HepG2 (cell line): ENCODE results near the gene EIF1. TPM values are rescaled to one million over a fixed set of nuclear protein-coding genes. Genes with fewer than 3 reads are reported as not detected.
A peak's percentile ranks its signal among the peaks of the same experiment; 100 is the strongest.

Source experiments
- AGO1 ChIP-seq: fragments of 200-400 bp; formaldehyde crosslinking; IDR thresholded peaks from 2 replicates; pipeline ENCODE4 v1.6.1; 2017; ENCODE audit warnings: mild to moderate bottlenecking, low read depth, low read length, moderate library complexity; ENCODE audit not compliant: poor library complexity, severe bottlenecking
- ARHGAP35 ChIP-seq: sonication (generic); formaldehyde crosslinking; IDR thresholded peaks from 2 replicates; pipeline ENCODE4 v1.9.0; 2022; ENCODE audit warnings: mild to moderate bottlenecking, inconsistent platforms, moderate library complexity, missing genetic modification reagents, borderline replicate concordance
- CHCHD3 ChIP-seq: sonication (generic); formaldehyde crosslinking; IDR thresholded peaks from 2 replicates; pipeline ENCODE4 v1.8.0; 2022; ENCODE audit warnings: mild to moderate bottlenecking, missing genetic modification reagents, moderate library complexity
- E2F2 ChIP-seq: sonication (generic); formaldehyde crosslinking; IDR thresholded peaks from 2 replicates; pipeline ENCODE4 v1.4.0; 2020; ENCODE audit warnings: missing genetic modification reagents, borderline replicate concordance
- EEA1 ChIP-seq: sonication (generic); formaldehyde crosslinking; IDR thresholded peaks from 2 replicates; pipeline ENCODE4 v1.5.1; 2020; ENCODE audit warnings: mild to moderate bottlenecking, missing genetic modification reagents, borderline replicate concordance
- ELF3 ChIP-seq: IDR thresholded peaks from 2 replicates; pipeline ENCODE4 v1.6.1; 2016; ENCODE audit warnings: missing genetic modification reagents, missing compliant biosample characterization
- FOXO1 ChIP-seq: sonication (generic); formaldehyde crosslinking; IDR thresholded peaks from 2 replicates; pipeline ENCODE4 v1.4.0; 2020; ENCODE audit warnings: missing genetic modification reagents
- GABPB1 ChIP-seq: IDR thresholded peaks from 2 replicates; pipeline ENCODE4 v1.6.1; 2016; ENCODE audit warnings: mild to moderate bottlenecking, missing genetic modification reagents, moderate library complexity, missing compliant biosample characterization
- HNF1B ChIP-seq: sonication (generic); formaldehyde crosslinking; IDR thresholded peaks from 2 replicates; pipeline ENCODE4 v1.5.1; 2020; ENCODE audit warnings: mild to moderate bottlenecking, moderate library complexity, missing genetic modification reagents
- KAT8 ChIP-seq: IDR thresholded peaks from 2 replicates; pipeline ENCODE4 v1.6.1; 2016; ENCODE audit warnings: missing genetic modification reagents, missing compliant biosample characterization
- KDM3A ChIP-seq: IDR thresholded peaks from 2 replicates; pipeline ENCODE4 v1.6.1; 2018; ENCODE audit warnings: low read depth, missing compliant biosample characterization
- MAFG ChIP-seq: sonication (generic); formaldehyde crosslinking; IDR thresholded peaks from 2 replicates; pipeline ENCODE4 v1.5.1; 2020; ENCODE audit warnings: mild to moderate bottlenecking, missing genetic modification reagents
- PBX3 ChIP-seq: sonication (generic); formaldehyde crosslinking; IDR thresholded peaks from 2 replicates; pipeline ENCODE4 v1.8.1; 2023; ENCODE audit warnings: missing genetic modification reagents, inconsistent platforms, borderline replicate concordance
- SIN3B ChIP-seq: fragments of 150-350 bp; IDR thresholded peaks from 2 replicates; pipeline ENCODE4 v1.6.1; 2014; ENCODE audit warnings: low read length
- STAG1 ChIP-seq: sonication (generic); formaldehyde crosslinking; IDR thresholded peaks from 2 replicates; pipeline ENCODE4 v1.4.0; 2020; ENCODE audit warnings: missing genetic modification reagents
- STAT5B ChIP-seq: sonication (generic); formaldehyde crosslinking; IDR thresholded peaks from 2 replicates; pipeline ENCODE4 v1.4.0; 2020; ENCODE audit warnings: missing genetic modification reagents
- ZNF136 ChIP-seq: sonication (generic); formaldehyde crosslinking; IDR thresholded peaks from 2 replicates; pipeline ENCODE4 v1.8.1; 2022; ENCODE audit warnings: low read depth, mild to moderate bottlenecking, moderate library complexity, missing genetic modification reagents
- ZNF180 ChIP-seq: sonication (generic); formaldehyde crosslinking; IDR thresholded peaks from 2 replicates; pipeline ENCODE4 v1.4.0; 2020; ENCODE audit warnings: low read depth, missing genetic modification reagents, borderline replicate concordance
- ZNF501 ChIP-seq: sonication (generic); formaldehyde crosslinking; IDR thresholded peaks from 2 replicates; pipeline ENCODE4 v1.5.1; 2020; ENCODE audit warnings: mild to moderate bottlenecking, moderate library complexity, missing genetic modification reagents
- ZNF574 ChIP-seq: sonication (generic); formaldehyde crosslinking; IDR thresholded peaks from 2 replicates; pipeline ENCODE4 v1.4.0; 2020; ENCODE audit warnings: missing genetic modification reagents
- ZNF660 ChIP-seq: sonication (generic); formaldehyde crosslinking; IDR thresholded peaks from 2 replicates; pipeline ENCODE4 v1.5.1; 2020; ENCODE audit warnings: mild to moderate bottlenecking, low read depth, missing genetic modification reagents, borderline replicate concordance
- polyA plus RNA-seq, 8 experiments: library from polyadenylated mRNA; depleted of rRNA in 3 of 8; stranded (reverse) in 7 of 8; unstranded in 1 of 8; fragments of >200 nt; fragmentation: Illumina TruSeq in 4 of 8; extraction: Trizol in 4 of 8; gene quantifications; 2 replicates each; pipeline versions ENCODE4 v1.2.1 to v1.2.3, GENCODE V29; 2011 to 2016; ENCODE audit warnings: low read depth in 4 of 8, missing spikeins in 1 of 8, mixed read lengths in 1 of 8; ENCODE audit not compliant: insufficient read depth in 1 of 8
- total RNA-seq, 5 experiments: library from RNA; depleted of rRNA; stranded (reverse); fragments of >200 nt; fragmentation: Illumina TruSeq; extraction: Trizol; gene quantifications; 2 replicates each; pipeline ENCODE4 v1.2.3, GENCODE V29; 2016; ENCODE audit warnings: low read depth in 1 of 5

The EIF1 gene
- total and polyA plus RNA-seq, 2 of the 13 experiments (the other 11 are each of a cell fraction or from before 2014, with no cell fraction given), result 147 to 517 TPM

GRCh38 chr17:41648411-41649195 lies 40.1 kb upstream of the EIF1 start (continued):
- TF ChIP-seq FOXO1, result peak; percentile 59; the same call in 1 of the 2 replicates
- 0 out of 2 replicates have a peak, but pooled peaks have one; percentile 74 for TF ChIP-seq ZNF180
- TF ChIP-seq GABPB1 (CRISPR knock-in tag), result peak; percentile 68
- TF ChIP-seq AGO1, result peak; percentile 45
- peak; percentile 64 for TF ChIP-seq ZNF574 (CRISPR knock-in tag)
- peak; percentile 82 for TF ChIP-seq ARHGAP35 (CRISPR knock-in tag)
- TF ChIP-seq SIN3B, result no peak
- peak; percentile 36; the same call in 1 of the 2 replicates for TF ChIP-seq KAT8
- TF ChIP-seq ZNF136 (CRISPR knock-in tag), result 0 out of 2 replicates have a peak, but pooled peaks have one; percentile 47
- peak; percentile 71 for TF ChIP-seq STAG1 (CRISPR knock-in tag)
- TF ChIP-seq ZNF660, result no peak
- TF ChIP-seq KDM3A (CRISPR knock-in tag), result 0 out of 2 replicates have a peak, but pooled peaks have one; percentile 31
- 0 out of 2 replicates have a peak, but pooled peaks have one; percentile 28 for TF ChIP-seq MAFG
- TF ChIP-seq E2F2 (CRISPR knock-in tag), result peak; percentile 39; the same call in 1 of the 2 replicates
- peak; percentile 95 for TF ChIP-seq ELF3 (CRISPR knock-in tag)
- TF ChIP-seq HNF1B (CRISPR knock-in tag), result peak; percentile 51; the same call in 1 of the 2 replicates
- TF ChIP-seq STAT5B (CRISPR knock-in tag), result no peak
- peak; percentile 45; the same call in 1 of the 2 replicates for TF ChIP-seq CHCHD3 (CRISPR knock-in tag)
- TF ChIP-seq PBX3 (CRISPR knock-in tag), result no peak
- peak; percentile 29; the same call in 1 of the 2 replicates for TF ChIP-seq EEA1 (CRISPR knock-in tag)
- peak; percentile 88 for TF ChIP-seq ZNF501
